8988T (cell line): ENCODE measurements around the gene KLRC1.
"Not testable (repeated sequence)": the region's sequence is repeated elsewhere in the genome, so short reads cannot be mapped to it uniquely, and the experiment has no call there.

Source experiments
- DNase-seq: peaks from one replicate; pipeline ENCODE4 v3.0.0; 2011

KLRC1 gene

DNA sequence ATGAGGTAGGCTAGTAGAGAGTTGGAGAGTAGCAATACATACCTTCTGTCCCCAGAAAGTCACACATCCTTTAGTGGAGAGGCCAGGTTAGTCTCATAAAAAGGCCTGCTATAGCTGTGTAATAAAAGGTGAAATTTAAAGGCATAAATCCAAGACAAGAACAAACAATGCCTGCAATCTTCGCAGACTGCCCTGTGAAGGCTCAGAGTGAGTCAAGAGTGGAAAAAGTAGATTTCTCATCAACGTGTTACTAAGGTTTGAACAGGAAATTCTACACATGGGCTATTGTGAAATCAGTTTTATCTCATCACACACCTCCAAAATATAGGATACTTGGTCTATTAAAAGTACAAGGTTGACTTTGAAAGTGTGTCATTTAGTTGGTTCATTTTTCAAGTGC lies at the start of gene KLRC1:
TSS of gene KLRC1 (minus strand) at position 222 of the 400 bp plus-strand sequence. CDS start 2,221 bp downstream, outside the sequence.
- no peak for DNase-seq

- no peak for DNase-seq
These were observed 47.9 kb upstream of the KLRC1 start for GRCh38 chr12:10501030-10501429.

GRCh38 chr12:10498042-10498441 lies 44.9 kb upstream of the KLRC1 start:
- DNase-seq: no peak

DNA sequence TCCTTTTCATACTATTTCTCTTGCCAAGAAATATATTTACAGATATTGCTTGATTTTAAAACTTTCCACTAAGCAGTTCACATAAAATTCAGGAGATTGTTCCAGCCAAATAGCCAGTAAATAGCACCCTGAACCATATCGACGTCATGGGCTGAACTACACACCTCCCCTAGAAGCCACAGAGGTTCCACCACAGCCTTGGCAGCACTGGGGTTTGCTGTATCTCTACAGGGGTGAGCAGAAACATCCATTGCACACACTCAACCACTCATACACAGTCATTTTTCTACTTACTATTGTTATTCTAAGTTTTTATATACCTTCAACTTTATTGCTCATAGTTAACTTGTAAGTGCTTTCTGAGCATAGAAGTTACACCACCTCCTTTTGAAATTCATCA lies 44.4 kb upstream of the KLRC1 start:
- DNase-seq: no peak

DNA sequence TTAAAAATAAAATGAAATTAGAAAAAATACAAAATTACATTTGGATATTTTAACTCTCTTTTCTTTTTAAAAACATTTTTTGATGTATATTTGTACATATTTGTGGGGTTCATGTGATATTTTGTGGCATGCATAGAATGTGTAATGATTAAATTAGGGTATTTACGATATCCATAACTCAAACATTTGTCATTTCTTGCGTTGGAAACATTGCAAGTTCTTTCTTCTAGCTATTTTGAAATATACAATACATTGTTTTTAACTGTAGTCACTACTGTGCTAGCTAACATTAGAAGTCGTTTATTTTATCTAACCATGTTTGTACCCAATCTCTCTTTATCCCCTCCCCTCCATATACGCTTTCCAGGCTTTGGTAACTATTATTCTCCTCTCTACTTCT lies 38.6 kb upstream of the KLRC1 start:
- no peak for DNase-seq

DNA sequence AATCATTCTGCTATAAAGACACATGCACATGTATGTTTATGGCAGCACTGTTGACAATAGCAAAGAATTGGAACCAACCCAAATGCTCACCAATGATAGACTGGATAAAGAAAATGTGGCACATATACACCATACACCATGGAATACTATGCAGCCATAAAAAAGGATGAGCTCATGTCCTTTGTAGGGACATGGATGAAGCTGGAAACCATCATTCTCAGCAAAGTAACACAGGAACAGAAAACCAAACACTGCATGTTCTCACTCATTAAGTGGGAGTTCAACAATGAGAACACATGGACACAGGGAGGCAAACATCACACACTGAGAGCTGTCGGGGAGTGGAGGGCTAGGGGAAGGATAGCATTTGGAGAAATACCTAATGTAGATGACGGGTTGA lies 34.2 kb upstream of the KLRC1 start:
- DNase-seq: not testable (repeated sequence)

- not testable (repeated sequence) for DNase-seq
These were observed 28.7 kb upstream of the KLRC1 start for GRCh38 chr12:10481901-10482300.

- DNase-seq: not testable (repeated sequence)
These were observed 19.6 kb upstream of the KLRC1 start for GRCh38 chr12:10472808-10473207.

DNA sequence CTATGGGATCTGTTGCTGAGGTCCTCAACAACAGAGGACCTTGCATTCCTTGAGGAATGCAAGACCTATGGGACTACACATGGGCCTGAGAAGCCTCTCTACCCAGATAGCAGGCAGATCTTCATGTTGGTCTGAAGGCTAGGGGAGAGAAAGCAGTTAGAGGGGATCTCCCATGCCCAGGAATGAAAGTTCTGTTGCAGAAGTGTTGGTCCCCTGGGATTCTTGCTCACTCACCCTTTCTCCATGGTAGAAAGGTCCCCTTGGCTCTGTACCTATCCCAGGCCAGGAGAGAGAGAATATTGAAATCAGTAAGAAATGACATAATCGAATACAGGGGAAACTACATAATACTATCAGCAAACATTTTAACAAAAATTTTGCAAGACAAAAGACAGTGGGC lies 16.5 kb upstream of the KLRC1 start:
- DNase-seq: no peak

DNA sequence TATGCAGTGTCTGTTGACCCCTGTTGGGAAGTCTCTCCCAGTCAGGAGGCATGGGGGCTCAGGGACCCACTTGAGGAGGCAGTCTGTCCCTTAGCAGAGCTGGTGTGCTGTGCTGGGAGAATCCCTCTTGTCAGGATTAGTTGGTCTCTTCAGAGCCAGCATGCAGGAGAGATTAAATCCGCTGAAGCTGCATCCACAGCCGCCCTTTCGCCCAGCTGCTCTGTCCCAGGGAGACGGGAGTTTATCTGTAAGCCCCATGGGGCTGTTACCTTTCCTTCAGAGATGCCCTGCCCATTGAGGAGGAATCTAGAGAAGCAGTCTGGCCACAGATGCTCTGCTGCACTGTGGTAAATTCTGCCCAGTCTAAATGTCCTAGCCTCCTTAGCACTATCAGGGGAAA lies 13.1 kb upstream of the KLRC1 start:
- DNase-seq: no peak

DNA sequence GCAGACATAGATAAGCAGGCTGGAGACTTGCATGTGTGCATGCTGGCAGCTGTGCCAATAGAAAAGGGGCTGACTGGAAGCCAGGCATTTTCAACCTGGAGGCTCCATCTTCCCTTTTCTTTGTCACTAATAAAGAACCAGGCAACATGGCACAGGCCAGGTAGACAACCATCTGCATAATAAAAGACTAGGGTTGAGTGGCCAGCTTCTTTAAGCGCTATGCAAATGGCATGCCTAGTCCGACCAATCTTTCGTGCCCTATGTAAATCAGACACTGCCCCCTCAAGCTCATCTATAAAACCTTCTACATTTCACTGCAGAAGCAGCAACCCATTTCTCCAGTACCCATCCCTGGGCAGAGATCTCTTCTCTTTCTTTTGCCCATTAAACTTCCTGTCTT lies 4.6 kb upstream of the KLRC1 start:
- DNase-seq: no peak

GRCh38 chr12:10456856-10457255 lies 3.7 kb upstream of the KLRC1 start:
- DNase-seq: no peak

DNA sequence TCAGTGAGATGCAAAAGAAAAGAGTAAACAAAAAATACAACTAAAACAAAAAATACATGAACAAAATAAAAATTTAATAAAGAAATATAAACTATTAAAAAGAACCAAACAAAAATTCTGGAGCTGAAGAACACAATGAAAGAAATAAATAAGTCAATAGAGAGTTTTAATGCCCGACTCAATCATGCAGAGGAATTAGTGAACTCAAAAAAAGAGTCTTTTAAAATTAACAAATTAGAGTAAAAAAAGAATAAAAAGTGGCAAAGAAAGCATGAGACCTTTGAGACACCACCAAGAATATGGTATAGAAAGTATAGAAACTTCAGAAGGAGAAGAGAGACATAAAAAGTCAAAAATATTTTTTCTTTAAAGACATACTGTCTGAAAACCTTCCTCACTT lies 2.6 kb upstream of the KLRC1 start:
- DNase-seq: no peak

GRCh38 chr12:10454531-10454930 lies 1.4 kb upstream of the KLRC1 start:
- DNase-seq: no peak

DNA sequence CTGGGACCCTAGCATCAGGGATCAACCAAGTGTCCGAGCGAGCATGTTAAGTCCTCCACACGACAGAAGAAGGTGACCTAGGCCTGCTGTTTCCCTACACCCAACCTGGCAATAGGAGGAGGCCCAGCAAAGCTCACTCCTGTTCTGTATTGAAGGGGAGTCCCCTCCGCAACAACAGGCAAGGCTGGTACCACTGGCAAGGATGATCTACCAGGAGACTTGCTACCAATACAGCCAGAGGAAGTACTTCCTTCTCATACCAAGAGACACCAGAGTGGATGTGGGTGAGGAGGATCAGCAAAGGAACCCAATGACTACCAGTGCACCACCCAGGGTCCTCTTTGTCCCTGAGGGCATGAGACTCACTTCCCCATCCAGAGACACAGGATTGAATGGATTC lies 4.9 kb downstream of the KLRC1 start:
- no peak for DNase-seq

DNA sequence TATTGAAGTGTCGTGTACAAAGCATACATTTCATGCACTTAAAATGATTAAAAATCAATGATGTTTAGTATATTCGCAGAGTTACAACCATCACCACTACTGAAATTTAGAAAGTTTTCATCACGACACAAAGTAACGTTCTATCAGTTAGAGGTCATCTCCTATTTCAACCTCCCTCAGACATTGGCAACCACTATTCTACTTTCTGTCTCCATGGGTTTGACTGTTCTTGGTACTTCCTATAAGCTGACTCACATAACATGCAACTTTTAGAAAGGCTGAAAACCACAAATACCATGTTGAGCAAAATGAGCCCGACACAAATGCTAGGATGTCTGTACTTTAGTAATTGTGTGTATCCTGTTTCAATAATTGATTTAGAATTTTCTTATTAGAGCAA lies 7.1 kb downstream of the KLRC1 start:
- not testable (repeated sequence) for DNase-seq

- not testable (repeated sequence) for DNase-seq
These were observed 12.0 kb downstream of the KLRC1 start for GRCh38 chr12:10441144-10441543.

- not testable (repeated sequence) for DNase-seq
These were observed 13.4 kb downstream of the KLRC1 start for GRCh38 chr12:10439608-10440274.

DNA sequence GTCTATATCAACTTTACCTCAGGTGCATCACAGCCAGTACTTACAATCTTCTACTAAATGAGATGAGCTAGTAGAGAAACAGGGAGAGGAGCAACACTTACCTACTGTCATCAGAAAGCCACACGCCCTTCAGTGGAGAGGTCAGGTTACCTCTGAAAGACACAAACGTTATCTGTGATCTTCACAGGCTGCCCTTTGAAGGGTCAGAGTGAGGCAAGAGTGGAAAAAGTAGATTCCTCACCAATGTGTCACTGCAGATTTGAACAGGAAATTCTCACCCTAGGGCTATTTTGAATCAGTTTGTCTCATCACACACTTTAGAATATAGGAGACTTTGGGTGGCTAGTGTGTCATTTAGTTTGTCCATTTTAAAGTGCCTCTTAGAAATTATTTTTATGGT lies 15.6 kb downstream of the KLRC1 start:
- DNase-seq: not testable (repeated sequence)

GRCh38 chr12:10435816-10436215 lies 17.4 kb downstream of the KLRC1 start, which contains the start of gene KLRC2:
Gene KLRC2, minus strand, starts transcription at chr12:10436010. Its CDS starts 24 bp downstream, at chr12:10435986.
- DNase-seq: not testable (repeated sequence)

DNA sequence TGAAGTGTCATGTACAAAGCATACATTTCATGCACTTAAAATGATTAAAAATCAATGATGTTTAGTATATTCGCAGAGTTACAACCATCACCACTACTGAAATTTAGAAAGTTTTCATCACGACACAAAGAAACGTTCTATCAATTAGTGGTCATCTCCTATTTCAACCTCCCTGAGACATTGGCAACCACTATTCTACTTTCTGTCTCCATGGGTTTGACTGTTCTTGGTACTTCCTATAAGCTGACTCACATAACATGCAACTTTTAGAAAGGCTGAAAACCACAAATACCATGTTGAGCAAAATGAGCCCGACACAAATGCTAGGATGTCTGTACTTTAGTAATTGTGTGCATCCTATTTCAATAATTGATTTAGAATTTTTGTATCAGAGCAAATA lies 22.6 kb downstream of the KLRC1 start:
- not testable (repeated sequence) for DNase-seq

GRCh38 chr12:10425938-10426337 lies 27.2 kb downstream of the KLRC1 start:
- DNase-seq: not testable (repeated sequence)

DNA sequence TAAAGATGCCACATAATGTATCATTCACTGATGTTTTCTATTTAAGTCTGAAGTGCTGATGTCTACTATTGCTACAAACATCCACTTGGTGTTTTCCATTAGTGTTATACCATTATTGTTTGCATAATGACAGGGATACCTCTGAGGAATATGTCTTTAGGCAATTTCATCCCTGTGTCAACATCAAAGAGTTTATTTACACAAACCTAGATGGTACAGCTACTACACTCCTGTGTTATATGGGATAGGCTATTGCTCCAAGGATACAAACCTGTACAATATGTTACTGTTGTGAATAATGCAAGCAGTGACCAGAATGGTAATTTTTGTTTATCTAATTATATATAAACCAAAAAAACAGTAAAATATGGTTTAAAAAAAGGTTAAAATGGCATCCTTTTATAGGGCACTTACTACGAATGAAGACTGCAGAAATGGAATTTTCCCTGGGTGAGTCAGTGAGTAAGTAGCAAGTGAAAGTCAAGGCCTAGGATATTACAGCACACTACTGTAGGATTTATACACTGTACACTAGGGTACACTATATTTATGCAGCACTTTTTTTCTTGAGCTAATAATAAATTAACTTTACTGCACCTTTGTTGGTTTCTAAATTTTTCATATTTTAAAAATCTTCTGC lies 28.8 kb downstream of the KLRC1 start:
- not testable (repeated sequence) for DNase-seq

DNA sequence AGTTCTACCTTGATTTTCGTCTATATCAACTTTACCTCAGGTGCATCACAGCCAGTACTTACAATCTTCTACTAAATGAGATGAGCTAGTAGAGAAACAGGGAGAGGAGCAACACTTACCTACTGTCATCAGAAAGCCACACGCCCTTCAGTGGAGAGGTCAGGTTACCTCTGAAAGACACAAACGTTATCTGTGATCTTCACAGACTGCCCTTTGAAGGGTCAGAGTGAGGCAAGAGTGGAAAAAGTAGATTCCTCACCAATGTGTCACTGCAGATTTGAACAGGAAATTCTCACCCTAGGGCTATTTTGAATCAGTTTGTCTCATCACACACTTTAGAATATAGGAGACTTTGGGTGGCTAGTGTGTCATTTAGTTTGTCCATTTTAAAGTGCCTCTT lies 31.0 kb downstream of the KLRC1 start:
- not testable (repeated sequence) for DNase-seq

GRCh38 chr12:10420334-10420733 lies 32.8 kb downstream of the KLRC1 start, which contains the start of gene KLRC3:
Gene KLRC3, minus strand, starts transcription at chr12:10420595. Its CDS starts 45 bp downstream, at chr12:10420550.
- DNase-seq: not testable (repeated sequence)
